ENCODE measurements around the gene MEGF11. TPM values are rescaled to one million over a fixed set of nuclear protein-coding genes. Genes with fewer than 3 reads are reported as not detected.
A peak's percentile ranks its signal among the peaks of the same experiment; 100 is the strongest.

MEGF11 gene
- total RNA-seq, 6 experiments from 2014 or later, result not detected

GRCh38 chr15:66294932-66295235 lies 41.3 kb upstream of the MEGF11 start:
- Histone ChIP-seq H3K9me3 (no peaks in the 10 kb centered on the region), H3K27me3 (no peaks in the 10 kb centered on the region), H3K4me1 (peaks cover 0 to 11% (median 0%) of the 10 kb centered on the region in 4 donors), H3K27ac (no peak overlapping the region), H3K4me3 (no peak overlapping the region), H3K36me3 (no peaks in the 10 kb centered on the region)
- intact Hi-C loops (cut with DNase I), result loop anchor here in 1 of 2 donors (10.0 kb wide), 1 partner anchor 200 kb away; the partner anchor contains the start of gene SNAPC5
- TF ChIP-seq POLR2A (IDR thresholded peaks at IDR 0.05) (no peak), CTCF (IDR thresholded peaks at IDR 0.05) (no peak)
- no peak for ATAC-seq
- 61% methylated on average over 3 of the region's 3 CpGs for WGBS (ENCODE audit: insufficient coverage, low coverage, low lambda C conversion rate, missing lambda C conversion rate)
- no peak for DNase-seq

- no peaks in the 10 kb centered on the region for H3K27me3 ChIP-seq
- intact Hi-C loops (cut with DNase I), result loop anchor here in 1 of 2 donors (10.0 kb wide), 1 partner anchor 200 kb away; the partner anchor contains the start of gene SNAPC5
- no peaks in the 10 kb centered on the region for H3K9me3 ChIP-seq
- peaks cover 0 to 11% (median 0%) of the 10 kb centered on the region in 4 donors for H3K4me1 ChIP-seq
- H3K27ac ChIP-seq, result peak overlapping the region; percentile 78 to 86 (median 84)
- no peaks in the 10 kb centered on the region for H3K36me3 ChIP-seq
- DNase-seq (no peak), ATAC-seq (peak; percentile 48 to 61 (median 52))
- TF ChIP-seq POLR2A (IDR thresholded peaks at IDR 0.05), result no peak
- TF ChIP-seq CTCF (IDR thresholded peaks at IDR 0.05), result no peak
- H3K4me3 ChIP-seq, result peak overlapping the region; percentile 68 to 71 (median 70)
- WGBS (ENCODE audit: insufficient coverage, low coverage, low lambda C conversion rate, missing lambda C conversion rate), result 7% methylated on average over 8 of the region's 16 CpGs
Measured at GRCh38 chr15:66294157-66294931, 40.8 kb upstream of the MEGF11 start.

GRCh38 chr15:66293419-66294156 lies 40.0 kb upstream of the MEGF11 start, which contains the start of gene DIS3L:
DIS3L (plus strand) TSS chr15:66293568; CDS start chr15:66293597, 29 bp downstream.
- DNase-seq, result peak; percentile 68 to 76 (median 71)
- H3K9me3 ChIP-seq, result no peaks in the 10 kb centered on the region
- WGBS (ENCODE audit: insufficient coverage, low coverage, low lambda C conversion rate, missing lambda C conversion rate), result 3% methylated on average over 18 of the region's 92 CpGs
- H3K4me3 ChIP-seq, result peak within 1 kb of the TSS; percentile 68 to 71 (median 70)
- peak within 1 kb of the TSS; percentile 78 to 86 (median 84) for H3K27ac ChIP-seq
- peak; percentile 83 to 90 (median 89) for ATAC-seq
- H3K27me3 ChIP-seq, result no peaks in the 10 kb centered on the region
- intact Hi-C loops (cut with DNase I), result loop anchor here in 1 of 2 donors (10.0 kb wide), 1 partner anchor 201 kb away; the partner anchor contains the start of gene SNAPC5
- TF ChIP-seq POLR2A (IDR thresholded peaks at IDR 0.05), result peak; percentile 79
- TF ChIP-seq CTCF (IDR thresholded peaks at IDR 0.05), result peak in 1 of 4 donors; percentile 3
- H3K4me1 ChIP-seq, result peaks cover 0 to 11% (median 0%) of the 10 kb centered on the region in 4 donors
- H3K36me3 ChIP-seq, result no peaks in the 10 kb centered on the region

GRCh38 chr15:66292571-66293418 lies 39.2 kb upstream of the MEGF11 start:
- Histone ChIP-seq H3K4me1 (peaks cover 0 to 14% (median 0%) of the 10 kb centered on the region in 4 donors), H3K4me3 (peak overlapping the region; percentile 68 to 71 (median 70)), H3K9me3 (no peaks in the 10 kb centered on the region), H3K27me3 (no peaks in the 10 kb centered on the region), H3K27ac (peak overlapping the region; percentile 69 to 86 (median 84)), H3K36me3 (no peaks in the 10 kb centered on the region)
- ATAC-seq (peak in 3 of 4 donors; percentile 43 to 52 (median 43)), DNase-seq (no peak)
- intact Hi-C loops (cut with DNase I), result loop anchor here in 1 of 2 donors (10.0 kb wide), 1 partner anchor 202 kb away; the partner anchor contains the start of gene SNAPC5
- 17% methylated on average over 20 of the region's 22 CpGs for WGBS (ENCODE audit: insufficient coverage, low coverage, low lambda C conversion rate, missing lambda C conversion rate)
- TF ChIP-seq POLR2A (IDR thresholded peaks at IDR 0.05) (no peak), CTCF (IDR thresholded peaks at IDR 0.05) (no peak)

Data from right lobe of liver (tissue), 6 donors.